Right atrium auricular region (tissue), 2 donors: Measurements from ENCODE around the gene EXOC4. TPM values are rescaled to one million over a fixed set of nuclear protein-coding genes. Genes with fewer than 3 reads are reported as not detected.

Experiments
- DNase-seq: peaks from one replicate; pipeline ENCODE4 v3.0.0-alpha.2; 2019; ENCODE audit warnings: low spot score
- H3K27ac ChIP-seq, 2 donors: fragments of 200-600 bp; sonication (generic); 1 replicate in 1 of 2; 2 replicates in 1 of 2; pipeline ENCODE4 v1.5.1; 2016 to 2019
- H3K27me3 ChIP-seq, 2 donors: fragments of 200-600 bp; sonication (generic); one replicate each; pipeline versions ENCODE4 v1.5.1 to v1.6.0; 2017 to 2019
- H3K36me3 ChIP-seq: fragments of 200-600 bp; sonication (generic); one replicate; pipeline ENCODE4 v1.5.1; 2016
- H3K4me1 ChIP-seq, 2 donors: fragments of 200-600 bp; sonication (generic); one replicate each; pipeline versions ENCODE4 v1.5.1 to v1.6.0; 2017 to 2019
- H3K4me3 ChIP-seq, 2 donors: fragments of 200-600 bp; sonication (generic); 1 replicate in 1 of 2; 2 replicates in 1 of 2; pipeline ENCODE4 v1.5.1; 2017 to 2019; ENCODE audit warnings: mild to moderate bottlenecking in 1 of 2, moderate library complexity in 1 of 2
- H3K9me3 ChIP-seq, 2 donors: fragments of 200-600 bp; sonication (generic); one replicate each; pipeline ENCODE4 v1.5.1; 2019
- total RNA-seq, 2 donors: library from RNA; depleted of rRNA; stranded (reverse); fragments of >200 nt; gene quantifications; one replicate each; pipeline ENCODE4 v1.1.0, GENCODE V29; 2016
- TF ChIP-seq, protein P1 (sequence below), 2 donors: fragments of 200-600 bp; sonication (generic); IDR thresholded peaks; one replicate each; pipeline ENCODE4 v1.5.1; 2019; ENCODE audit warnings: antibody characterized with exemption in 2 of 2

The EXOC4 gene
- total RNA-seq, 2 donors from 2014 or later, result 24.7 to 30.6 TPM

DNA sequence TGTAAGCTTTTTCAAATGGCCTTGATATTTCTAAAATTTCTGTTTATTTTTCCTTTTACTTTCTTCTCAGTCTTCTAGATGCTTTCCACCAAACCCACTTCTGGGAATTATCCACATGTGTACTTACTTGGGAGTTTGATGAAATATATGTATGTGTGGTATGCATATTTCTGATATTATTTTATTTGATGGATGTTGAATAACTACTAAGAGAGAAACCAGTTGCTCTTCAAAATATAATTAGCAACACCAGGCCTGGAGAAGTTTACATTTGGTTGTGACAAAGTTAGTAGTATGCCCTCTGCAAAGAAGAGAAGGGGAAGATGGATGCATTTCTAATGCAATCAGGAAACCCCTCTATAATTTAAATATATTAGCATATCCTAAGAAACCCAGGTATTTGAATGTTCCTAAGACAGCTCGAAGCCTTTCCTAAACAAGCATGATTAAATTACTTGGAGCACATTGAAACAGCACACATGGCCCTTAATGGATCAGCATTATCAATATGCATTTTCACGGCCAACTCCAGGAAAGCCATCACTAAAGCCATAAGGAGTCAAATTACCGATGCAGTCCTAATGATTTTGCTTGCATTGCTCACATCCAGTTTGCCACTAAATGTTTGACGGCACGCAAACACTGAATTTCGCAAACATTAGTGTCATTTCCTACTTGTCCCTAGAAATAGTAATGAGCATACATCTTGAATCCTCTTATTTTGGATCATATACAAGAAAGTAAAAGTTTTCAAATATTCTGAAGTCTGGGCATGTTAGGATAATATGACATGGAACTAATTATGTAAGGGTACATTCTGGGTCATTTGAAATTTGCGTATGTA is 393.8 kb downstream of the EXOC4 start:
- Histone ChIP-seq H3K4me1 (no peaks in the 10 kb centered on the region), H3K27me3 (no peaks in the 10 kb centered on the region), H3K4me3 (no peak overlapping the region), H3K9me3 (peaks cover 0 to 11% of the 10 kb centered on the region in 2 donors), H3K27ac (no peak overlapping the region), H3K36me3 (no peaks in the 10 kb centered on the region)
- TF ChIP-seq, protein P1, sequence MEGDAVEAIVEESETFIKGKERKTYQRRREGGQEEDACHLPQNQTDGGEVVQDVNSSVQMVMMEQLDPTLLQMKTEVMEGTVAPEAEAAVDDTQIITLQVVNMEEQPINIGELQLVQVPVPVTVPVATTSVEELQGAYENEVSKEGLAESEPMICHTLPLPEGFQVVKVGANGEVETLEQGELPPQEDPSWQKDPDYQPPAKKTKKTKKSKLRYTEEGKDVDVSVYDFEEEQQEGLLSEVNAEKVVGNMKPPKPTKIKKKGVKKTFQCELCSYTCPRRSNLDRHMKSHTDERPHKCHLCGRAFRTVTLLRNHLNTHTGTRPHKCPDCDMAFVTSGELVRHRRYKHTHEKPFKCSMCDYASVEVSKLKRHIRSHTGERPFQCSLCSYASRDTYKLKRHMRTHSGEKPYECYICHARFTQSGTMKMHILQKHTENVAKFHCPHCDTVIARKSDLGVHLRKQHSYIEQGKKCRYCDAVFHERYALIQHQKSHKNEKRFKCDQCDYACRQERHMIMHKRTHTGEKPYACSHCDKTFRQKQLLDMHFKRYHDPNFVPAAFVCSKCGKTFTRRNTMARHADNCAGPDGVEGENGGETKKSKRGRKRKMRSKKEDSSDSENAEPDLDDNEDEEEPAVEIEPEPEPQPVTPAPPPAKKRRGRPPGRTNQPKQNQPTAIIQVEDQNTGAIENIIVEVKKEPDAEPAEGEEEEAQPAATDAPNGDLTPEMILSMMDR (IDR thresholded peaks at IDR 0.05), result no peak
- DNase-seq, result no peak

DNA sequence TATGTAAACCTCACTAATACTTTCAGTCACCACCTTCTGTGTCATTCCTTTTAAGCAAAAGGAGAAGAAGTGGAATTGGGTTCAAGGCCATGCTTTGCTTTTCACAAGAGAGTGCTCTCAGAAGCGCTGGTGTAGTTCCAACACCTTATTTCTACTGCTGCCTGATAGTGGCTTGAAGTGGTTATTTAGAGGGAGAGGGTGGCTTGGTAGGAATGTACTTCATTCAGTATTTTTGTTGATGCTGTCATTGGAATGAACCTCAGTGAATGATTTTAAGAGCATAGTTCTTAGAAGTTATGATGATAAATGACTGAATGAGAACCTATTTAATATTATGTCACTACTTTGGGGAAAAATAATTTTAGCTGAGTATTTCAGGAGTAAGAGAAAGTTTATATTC is 396.7 kb downstream of the EXOC4 start:
- no peaks in the 10 kb centered on the region for H3K9me3 ChIP-seq
- TF ChIP-seq, protein P1 (IDR thresholded peaks at IDR 0.05), result no peak
- no peak for DNase-seq
- no peaks in the 10 kb centered on the region for H3K36me3 ChIP-seq
- H3K4me1 ChIP-seq, result no peaks in the 10 kb centered on the region
- no peaks in the 10 kb centered on the region for H3K27me3 ChIP-seq
- no peak overlapping the region for H3K27ac ChIP-seq
- H3K4me3 ChIP-seq, result no peak overlapping the region

DNA sequence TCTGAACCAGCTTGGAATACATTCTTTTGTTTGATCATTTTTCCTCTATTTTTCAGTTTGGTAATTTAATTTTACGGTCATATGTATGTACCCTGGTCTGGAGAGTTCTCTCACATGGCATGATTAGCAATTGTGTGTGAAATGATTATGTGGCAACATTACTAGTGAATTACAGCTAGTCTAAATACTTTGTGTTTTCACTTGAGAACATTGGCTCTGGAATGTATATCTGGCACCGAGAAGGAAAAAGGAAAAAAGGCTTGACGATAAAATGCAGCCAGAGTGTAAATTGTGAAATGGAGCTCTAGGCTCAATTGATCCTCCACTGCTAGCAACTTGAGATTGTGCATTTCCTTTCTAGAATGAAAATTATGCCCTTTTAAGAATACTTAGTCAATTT is 397.2 kb downstream of the EXOC4 start:
- H3K9me3 ChIP-seq, result no peaks in the 10 kb centered on the region
- no peak for DNase-seq
- no peak overlapping the region for H3K27ac ChIP-seq
- TF ChIP-seq, protein P1 (IDR thresholded peaks at IDR 0.05), result no peak
- no peak overlapping the region for H3K4me3 ChIP-seq
- no peaks in the 10 kb centered on the region for H3K4me1 ChIP-seq
- no peaks in the 10 kb centered on the region for H3K36me3 ChIP-seq
- H3K27me3 ChIP-seq, result no peaks in the 10 kb centered on the region

DNA sequence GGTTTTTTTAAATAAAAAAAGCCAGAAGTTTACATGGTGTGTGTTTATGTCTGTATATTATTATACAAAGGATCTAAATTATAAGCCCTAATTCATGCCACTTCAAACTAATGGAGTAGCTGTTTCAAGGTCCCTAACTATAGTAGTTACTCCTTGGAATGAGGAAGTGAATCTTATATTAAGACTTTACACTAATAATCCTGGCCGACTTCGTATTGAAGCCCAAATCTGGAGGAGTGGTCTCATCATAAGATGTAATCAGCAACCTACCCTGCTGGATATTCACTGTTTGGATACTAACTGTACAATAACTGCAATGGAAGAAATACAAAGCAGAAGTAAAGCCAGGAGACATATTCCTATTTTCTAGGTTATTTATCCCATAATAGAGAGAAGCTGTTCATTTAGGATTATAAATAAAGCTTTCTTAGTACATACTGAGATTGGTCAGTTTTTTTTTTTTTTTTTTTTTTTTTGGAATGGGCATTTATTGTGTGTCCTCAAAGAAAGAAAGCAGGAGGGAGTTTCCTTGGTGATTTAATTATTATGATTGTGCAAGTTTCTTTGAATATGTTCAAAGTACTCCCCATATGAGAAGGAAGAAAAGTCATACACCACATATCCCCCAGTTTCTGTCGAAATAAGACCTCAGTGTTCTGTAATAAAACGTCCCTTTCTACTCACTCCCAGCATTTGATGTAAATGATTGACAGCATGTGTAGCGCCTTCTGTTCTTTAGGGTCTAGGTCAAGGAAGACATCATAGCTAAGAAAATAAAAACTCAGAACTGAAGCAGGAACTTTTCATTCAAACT is 397.8 kb downstream of the EXOC4 start:
- TF ChIP-seq, protein P1 (IDR thresholded peaks at IDR 0.05), result no peak
- Histone ChIP-seq H3K4me3 (no peak overlapping the region), H3K4me1 (no peaks in the 10 kb centered on the region), H3K27me3 (no peaks in the 10 kb centered on the region), H3K9me3 (no peaks in the 10 kb centered on the region), H3K27ac (no peak overlapping the region), H3K36me3 (no peaks in the 10 kb centered on the region)
- no peak for DNase-seq

DNA sequence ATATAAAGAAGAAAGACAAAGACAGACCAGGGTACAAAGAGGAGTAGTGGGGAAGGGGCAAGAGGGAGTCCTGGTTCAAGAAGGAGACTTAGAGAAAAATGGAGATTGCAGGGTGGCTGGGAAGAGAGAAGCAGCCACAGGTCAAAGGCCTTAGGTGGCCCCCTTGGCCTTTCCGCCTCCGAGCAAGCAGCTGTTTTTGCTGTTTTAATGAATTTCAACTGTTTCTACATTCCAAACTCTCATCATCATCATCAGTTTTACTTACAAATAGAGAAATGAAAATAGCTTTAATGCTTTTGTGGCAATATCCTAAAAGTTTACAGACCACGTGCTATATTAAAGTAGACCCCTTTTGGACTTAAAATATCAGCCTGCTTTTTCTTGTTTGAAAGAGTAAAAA is 399.7 kb downstream of the EXOC4 start:
- H3K4me3 ChIP-seq, result no peak overlapping the region
- TF ChIP-seq, protein P1 (IDR thresholded peaks at IDR 0.05), result no peak
- H3K27me3 ChIP-seq, result no peaks in the 10 kb centered on the region
- H3K36me3 ChIP-seq, result no peaks in the 10 kb centered on the region
- DNase-seq, result no peak
- H3K4me1 ChIP-seq, result no peaks in the 10 kb centered on the region
- no peak overlapping the region for H3K27ac ChIP-seq
- no peaks in the 10 kb centered on the region for H3K9me3 ChIP-seq
